HTERT RPE-1 (cell line): ENCODE data around the gene HACD2.

ENCODE experiments used
- in situ Hi-C: fragments of 300-500 bp; cut with MboI; formaldehyde crosslinking; loops from 4 replicates; pipeline ENCODE4 v1.14.3; 2020; ENCODE audit warnings: low sequenced_read_pairs

The HACD2 gene

DNA sequence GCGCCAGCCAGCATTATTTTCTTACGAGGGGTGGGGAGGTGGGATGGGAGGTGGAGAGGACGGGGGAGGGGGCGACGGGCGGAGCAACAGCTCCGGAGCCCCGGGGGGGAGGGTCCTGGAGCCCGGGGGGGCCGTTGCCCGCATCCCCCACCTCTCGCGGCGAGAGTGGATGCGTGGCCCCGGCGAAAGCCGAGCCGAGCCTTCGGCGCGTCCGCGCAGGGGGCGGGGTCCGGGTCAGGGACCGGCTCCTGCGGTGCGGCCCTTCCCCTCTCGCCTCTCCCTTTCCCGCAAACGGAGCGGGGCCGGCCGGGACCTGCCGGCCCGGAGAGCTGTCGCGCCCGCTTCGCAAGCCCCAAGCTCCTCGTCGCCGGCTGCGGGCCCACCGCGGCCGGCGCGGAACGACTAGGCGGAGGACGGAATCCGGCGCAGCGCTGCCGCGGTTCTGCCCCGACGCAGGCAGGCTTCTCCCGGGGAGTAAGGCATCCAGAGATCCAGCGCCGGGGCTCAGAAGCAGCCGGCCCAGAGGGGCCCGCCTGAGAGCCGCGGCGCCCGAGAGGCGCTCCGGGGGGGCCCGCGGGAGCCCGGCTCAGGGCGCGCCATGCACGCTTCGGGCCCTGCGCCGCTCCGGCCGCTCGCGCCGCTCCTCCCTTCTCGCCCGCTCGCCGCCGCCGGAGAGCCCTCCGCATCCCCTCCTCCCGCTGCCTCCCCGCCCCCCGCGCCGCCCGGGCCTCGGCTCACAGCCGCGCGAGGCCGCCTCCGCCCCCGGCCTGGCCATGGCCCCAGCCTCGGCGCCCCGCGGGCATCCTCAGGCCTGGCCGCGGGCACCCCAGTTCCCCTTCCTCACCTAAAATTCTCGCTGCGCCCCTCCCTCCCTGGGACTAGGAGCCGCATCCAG lies 135.5 kb downstream of the HACD2 start:
- in situ Hi-C loops, result no loop called here

DNA sequence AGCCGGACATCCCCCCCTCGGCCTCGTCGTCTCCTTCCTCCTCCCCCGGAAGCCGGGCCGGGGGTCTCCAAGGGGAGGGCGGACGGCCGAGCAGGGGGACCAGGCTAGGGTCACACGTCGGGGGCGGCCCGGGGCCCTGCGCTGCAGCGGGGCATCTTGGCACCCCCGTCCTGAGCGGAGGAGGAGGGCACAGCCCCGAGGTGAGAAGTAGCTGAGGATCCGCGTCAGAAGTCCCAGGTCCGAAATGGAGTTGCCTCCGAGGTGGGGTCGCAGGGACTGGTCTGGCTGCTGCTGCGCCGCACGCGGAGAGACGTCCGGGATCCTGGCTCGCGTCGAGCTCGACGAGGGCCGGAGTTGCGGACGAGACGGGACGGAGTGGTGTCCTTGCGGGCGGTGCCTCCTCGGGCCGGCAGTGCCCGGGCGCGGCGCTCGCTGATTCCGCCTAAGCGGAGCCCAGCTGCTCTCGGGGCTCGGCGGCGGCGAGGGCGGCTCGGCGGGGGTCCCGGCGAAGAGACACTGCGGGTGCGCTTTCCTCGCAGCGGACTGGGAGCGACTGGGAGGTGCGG lies 136.2 kb downstream of the HACD2 start, which contains the start of gene ADCY5:
Gene ADCY5 (minus strand): TSS at position 555 of the 566 bp plus-strand sequence. CDS start 545 bp downstream, at position 10.
- in situ Hi-C loops, result no loop called here

DNA sequence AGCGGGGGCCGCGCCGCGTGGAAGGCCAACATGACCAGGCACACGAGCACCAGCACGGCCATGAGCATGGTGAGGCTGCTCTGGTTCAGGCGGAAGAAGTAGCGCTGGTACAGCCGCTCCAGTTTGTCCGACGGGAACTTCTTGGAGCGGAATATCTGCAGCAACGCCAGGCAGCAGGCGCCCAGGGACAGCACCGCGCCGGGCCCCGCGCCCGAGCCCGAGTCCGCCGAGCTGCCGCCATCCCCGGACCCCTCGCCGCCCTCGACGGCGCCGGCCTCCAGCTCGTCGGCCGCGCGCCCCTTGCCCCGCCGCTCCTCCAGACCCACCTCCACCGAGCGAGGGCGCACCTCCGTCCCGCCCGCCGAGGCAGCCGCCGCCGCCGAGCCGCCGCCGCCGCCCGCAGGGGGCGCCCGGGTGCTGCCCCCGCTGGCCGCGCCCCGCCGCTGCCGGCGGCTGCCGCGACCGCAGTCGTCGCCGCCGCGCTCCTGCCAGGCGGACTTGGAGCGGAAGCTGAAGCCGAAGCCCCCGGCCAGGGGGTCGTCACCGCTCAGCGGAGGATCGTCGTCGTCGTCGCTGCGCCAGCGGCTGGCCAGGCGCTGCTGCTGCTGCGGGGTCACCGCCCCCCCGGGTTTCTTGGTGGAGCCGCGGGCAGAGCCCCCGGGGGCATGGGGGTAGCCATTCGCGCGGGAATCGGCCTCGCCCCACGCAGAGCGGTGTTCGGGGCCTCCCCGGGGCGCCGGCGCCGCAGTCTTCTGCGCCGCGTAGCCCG lies 136.9 kb downstream of the HACD2 start:
- in situ Hi-C loops, result no loop called here

DNA sequence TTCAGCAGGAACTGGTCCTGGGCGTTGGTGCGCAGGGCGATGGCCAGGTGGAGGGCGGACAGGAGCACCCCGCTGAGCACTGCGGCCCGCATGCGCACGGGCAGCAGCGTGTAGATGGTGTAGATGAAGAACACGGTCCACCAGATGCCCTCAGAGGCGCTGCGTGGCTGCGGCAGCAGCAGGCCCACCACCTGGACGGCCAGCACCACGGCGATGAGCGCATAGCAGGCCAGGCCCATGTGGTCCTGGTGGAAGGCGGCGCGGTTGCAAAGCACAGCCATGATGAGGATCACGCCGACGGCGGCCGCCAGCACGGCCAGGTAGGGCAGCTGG lies 137.5 kb downstream of the HACD2 start:
- in situ Hi-C loops, result no loop called here

DNA sequence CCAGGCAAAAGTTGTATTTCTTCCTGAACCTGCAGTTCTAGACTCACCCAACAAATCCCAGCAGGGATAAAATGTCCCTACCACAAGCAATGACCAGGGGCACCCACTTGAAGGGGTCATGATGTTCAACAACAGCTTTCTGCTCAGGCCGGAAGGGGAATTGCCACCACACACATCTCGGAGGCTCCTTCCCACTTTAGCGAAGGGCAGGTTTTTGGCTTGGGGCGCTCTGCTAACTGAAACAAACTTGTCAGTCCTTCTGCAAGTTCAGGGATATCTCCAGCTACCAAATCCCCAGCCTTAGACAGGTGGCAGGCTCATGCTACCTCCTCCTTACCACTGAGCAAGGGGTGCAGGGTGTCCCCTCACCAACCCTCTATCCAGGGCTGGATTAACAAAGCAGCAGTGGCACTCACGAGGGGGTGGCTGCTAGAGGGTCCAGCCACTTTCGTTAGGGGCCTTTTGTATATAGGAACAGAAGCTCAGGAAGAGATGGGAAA lies 138.2 kb downstream of the HACD2 start:
- in situ Hi-C loops, result no loop called here

DNA sequence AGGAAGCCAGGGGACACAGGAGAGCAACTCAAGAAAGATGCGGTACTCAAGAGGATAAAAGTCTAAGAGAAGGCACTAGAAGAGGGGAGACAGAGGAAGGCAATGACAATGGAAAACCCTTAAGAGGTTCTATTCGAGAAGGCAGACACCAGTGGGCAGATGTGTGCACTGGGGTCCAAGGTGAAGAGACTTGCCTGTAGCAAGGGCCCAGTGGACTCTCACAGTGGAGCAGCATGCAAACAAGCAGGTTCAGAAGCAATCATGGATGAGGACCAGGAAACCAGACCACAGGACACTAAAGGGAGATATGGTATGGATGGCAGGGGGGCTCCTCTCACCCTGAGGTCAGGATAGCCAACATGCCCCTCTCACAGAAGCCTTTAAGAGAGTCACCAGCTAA lies 138.6 kb downstream of the HACD2 start:
- in situ Hi-C loops, result no loop called here

DNA sequence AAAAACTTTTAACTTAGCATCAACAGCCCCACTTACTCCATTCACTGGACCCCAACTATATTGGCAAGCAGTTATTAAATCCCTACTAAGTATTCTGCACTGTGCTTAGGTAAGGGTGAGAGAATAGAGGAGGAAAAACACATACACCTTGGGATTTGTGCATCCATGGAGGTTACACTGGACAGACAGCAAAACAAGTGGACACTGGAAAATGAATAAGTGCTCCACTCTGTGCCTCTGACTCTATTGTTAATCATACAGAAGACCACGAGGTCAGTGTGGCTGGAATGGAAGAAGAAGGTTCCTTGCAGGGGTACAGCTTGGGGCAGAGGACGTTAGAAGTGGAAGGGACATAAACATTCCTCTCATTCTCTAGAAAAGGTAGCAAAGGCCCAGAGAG lies 139.2 kb downstream of the HACD2 start:
- in situ Hi-C loops, result no loop called here

DNA sequence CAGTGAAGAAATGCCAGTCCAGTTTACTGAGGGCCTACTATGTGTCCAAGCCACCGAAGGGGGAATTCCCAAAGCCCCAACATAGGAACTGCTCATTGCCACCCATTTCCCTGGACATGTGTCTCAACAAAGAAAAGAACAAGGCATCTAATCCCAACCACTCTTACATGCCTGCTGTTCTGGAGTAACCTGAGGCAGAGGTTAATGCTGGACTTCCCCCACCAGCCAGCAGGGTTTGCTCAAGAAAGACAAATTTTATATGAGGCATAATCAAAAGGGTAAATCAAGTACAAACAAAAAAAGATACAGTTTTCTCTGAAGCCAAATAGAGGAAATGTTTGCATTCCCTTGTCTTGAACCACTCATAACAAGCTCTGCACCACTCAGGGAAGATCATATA lies 140.1 kb downstream of the HACD2 start:
- in situ Hi-C loops, result no loop called here

DNA sequence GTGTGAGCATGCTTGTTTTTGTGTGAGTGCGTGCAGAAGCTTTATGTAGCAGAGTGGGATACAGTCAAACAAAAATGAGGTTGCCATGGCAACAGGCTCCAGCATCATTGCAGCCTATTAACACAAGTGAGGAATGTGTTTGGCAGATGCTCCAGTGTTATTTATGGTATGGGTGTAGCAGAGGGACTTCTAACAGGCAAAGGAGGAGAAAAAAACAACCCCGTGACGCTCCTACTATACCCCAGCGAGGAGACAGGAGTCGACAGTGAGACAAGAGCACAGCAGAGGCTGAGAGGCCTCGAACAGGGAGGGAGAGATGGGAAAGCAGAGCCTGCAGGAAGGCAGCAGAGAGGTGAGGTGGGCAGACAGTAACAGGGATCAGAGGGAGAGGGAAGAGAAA lies 140.8 kb downstream of the HACD2 start:
- in situ Hi-C loops, result no loop called here

DNA sequence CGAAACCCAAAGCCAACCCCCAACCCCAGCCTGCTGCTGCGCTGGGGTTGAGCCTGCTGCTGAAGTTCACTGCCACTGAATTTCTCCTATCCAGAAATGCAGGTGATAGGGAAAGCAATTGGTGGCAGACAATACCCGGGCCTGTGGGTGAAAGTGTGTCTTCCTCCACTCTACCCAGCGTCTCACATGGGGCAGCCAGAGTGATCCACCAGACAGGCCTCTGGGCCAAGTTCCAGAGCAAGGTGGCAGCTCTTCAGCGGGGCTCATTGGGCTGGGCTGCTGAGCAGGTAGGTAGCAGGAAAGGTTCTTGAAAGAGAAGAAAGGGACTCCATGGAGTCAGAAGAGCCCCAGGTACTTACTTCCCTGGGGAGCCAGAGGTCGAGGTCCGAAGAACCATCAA lies 141.9 kb downstream of the HACD2 start:
- in situ Hi-C loops, result no loop called here

DNA sequence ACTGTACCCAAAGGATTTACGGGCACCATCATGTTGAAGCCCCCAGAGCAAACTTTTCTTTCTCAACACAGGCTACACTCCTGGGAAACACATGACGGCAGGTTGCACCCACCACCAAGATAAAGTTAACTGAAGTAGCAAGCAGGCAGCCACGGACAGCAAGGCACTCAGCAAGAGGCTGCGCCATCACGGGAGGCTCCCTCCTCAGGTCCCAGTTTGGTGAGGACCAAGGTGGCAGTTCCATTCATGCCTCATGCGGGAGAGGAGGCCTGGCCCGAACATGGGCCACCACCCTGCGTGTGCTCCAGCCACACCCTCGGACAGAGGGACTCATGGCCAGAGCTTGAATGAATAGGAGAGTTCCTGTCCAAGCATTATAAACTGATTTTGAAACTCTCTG lies 142.7 kb downstream of the HACD2 start:
- in situ Hi-C loops, result no loop called here
